Stimulated activated CD4-positive, alpha-beta T cell treated with anti-CD3 and anti-CD28 coated beads, Interleukin-2, amount 100 ng/mL, for 48 hours (primary cell): ENCODE data around the gene SLA2.
"Not testable (repeated sequence)": the region's sequence is repeated elsewhere in the genome, so short reads cannot be mapped to it uniquely, and the experiment has no call there.

ENCODE experiments used
- DNase-seq, 2 donors: peaks; one replicate each; pipeline ENCODE4 v3.0.0-alpha.2; 2020

The SLA2 gene

DNA sequence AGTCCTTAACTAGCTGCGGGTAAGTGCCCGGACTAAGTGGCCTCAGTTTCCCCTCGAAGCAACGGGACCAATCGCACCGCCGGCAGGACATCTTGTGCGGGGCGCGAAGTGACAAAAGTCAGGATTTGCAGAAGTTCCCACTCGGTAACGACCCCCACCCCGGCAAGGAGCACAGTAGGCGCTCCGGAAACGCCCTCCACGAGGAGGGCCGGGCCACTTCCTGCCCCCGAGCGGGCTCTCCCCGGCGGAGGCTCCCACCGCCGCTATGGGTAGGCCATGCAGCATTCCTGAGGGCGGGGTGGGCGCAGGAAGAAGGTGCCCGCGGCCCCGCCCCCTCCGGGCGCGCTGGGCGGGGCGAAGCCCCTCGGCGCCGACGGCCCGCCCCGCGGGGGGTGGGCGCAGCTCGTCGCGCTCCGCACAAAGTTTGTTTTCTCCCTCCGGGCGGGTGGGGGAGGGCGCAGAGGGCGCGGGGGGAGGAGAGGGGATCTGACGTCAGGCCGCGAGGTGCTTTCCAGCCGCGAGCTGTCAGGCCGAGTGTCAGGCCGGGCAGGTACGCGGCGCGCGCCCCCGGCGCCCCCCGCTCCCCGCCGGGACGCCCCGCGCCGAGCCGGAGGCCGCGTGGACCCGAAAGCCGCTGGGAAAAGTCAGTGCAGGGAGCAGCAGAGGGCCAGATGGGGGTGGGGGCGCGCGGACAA lies 72.7 kb downstream of the SLA2 start, which contains the start of gene TGIF2:
TGIF2 (plus strand) TSS at position 495 of the 695 bp plus-strand sequence. CDS start 5,178 bp downstream, outside the sequence.
- DNase-seq, result peak; percentile 71 to 82

DNA sequence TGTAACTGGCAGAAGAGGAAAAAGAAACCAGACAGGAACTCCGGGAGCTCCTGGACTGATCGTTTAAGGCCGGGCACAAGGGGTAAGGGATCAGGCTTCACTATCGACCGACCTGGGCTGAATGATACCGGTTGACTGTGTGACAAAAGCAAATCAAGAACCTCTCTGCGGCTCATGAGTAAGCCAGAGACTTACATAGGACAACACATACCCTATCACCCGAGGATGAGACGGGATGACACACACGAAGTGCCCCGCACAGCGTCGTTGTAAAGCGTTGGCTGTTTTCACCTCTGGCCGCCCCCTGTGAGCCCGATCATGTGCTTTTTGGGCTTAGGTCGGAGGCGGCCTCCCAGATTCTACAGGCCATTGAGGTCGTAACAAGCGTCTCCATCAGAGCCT lies 73.3 kb downstream of the SLA2 start:
- DNase-seq, result peak; percentile 58 to 64

DNA sequence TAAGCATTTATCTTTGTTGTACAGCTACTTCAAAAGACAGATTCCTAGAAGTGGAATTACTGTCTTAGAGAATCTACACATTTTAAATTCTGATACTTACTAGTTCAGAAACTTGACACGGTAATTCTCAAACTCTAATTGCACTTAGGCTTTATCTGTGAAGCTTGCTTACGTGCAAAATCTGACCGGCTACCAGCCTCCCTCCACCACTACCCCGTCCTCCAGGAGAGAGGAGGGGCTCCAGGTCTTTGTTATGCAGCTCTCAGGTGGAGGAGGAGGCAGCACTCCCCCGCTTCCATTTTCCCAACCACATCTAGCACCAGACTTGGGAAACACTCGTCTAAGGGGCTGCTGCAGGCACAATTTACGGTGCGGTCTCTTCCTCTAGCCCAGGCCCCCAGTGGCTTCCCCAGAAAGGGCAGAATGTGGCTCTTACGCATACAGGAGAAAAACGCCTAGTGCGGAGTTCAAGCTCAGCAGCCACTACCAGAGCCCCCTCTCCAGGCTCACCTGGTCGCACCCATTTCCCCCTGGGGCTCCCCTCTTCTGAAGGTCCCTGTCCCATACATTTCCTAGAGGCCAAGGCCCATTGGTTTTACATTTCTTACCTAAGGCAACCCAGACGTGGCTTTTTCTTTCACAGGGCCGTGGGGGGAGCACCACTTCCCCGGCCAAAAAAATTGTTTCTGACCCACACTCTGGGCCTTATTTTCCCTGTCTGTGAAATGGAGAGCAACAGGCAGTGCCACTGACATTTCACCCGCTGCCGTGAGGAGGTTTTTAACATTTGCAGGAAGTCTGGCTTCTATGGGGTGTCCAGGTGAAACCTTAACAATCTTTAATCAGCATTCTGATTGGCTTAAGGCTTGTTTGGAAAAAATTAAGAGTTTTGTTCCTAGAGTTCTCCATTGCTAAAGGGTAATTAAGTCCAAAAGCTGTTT lies 74.2 kb downstream of the SLA2 start:
- no peak for DNase-seq

GRCh38 chr20:36569847-36570429 lies 76.1 kb downstream of the SLA2 start:
- DNase-seq, result no peak

DNA sequence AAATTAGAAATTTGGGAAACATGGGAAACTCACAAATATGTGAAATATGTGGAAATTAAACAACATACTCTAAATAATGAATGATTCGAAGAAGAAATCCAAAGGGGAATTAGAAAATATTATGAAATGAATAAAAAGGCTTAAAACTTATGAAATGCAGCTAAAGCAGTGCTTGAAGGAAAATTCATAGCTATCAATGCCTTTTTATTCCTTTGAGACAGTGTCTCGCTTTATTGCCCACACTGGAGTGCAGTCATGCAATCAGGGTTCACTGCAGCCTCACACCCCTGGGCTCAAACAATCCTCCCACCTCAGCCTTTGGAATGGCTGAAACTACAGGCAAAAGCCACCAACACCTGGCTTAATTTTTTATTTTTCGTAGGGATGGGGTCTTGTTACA lies 80.5 kb downstream of the SLA2 start:
- DNase-seq, result no peak

DNA sequence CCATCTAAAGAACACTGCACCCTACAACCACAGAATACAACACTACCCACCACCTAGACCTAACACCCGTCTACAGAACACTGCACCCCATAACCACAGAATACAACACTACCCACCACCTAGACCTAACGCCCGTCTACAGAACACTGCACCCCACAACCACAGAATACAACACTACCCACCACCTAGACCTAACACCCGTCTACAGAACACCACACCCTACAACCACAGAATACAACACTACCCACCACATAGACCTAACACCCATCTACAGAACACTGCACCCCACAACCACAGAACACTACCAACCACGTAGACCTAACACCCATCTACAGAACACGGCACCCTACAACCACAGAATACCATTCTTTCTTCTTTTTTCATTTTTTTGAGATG lies 81.3 kb downstream of the SLA2 start:
- DNase-seq, result not testable (repeated sequence)

- not testable (repeated sequence) for DNase-seq
Observed at GRCh38 chr20:36564078-36564725, 81.8 kb downstream of the SLA2 start.

DNA sequence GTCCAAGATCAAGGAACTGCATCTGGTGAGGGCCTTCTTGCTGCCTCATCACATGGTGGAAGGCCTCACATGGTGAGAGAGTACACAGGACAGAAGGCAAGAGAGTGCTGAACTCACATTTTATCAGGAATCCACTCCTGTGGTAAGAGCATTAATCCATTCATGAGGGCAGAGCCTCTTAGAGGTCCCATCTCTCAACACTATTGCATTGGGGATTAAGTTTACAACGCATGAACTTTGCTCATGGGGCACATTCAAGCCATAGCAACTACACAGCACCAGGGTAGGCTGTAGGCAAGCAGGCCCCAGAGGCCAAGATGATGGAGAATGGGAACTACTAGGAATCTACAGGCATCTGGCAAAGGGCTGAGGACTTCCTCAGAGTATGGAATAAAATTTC lies 82.6 kb downstream of the SLA2 start:
- no peak for DNase-seq

DNA sequence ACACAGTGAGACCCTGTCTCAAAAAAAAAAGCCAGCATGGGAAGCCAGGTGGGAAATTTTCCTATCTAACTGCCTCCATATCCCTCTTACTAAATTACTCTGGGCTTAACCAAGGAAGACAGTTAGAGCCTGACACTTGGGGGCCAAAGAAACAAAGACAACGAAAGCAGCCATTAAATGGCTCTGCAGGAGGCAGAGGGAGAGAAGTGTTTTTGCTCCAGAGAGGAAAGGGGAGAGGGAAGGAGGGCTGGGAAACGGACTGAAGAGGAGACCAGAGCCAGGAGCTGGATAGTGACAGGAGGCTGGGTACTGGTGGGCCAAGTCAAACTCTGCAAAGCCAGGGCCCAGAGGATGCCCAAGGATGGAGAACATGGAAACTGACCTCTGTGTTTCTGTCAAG lies 83.3 kb downstream of the SLA2 start:
- DNase-seq, result no peak
